HCT116 (cell line): Measurements from ENCODE around the gene PBX3.

ENCODE experiments used
- CEBPB ChIP-seq: IDR thresholded peaks from 2 replicates; pipeline ENCODE4 v1.6.1; 2012; ENCODE audit warnings: low read depth
- CTCF ChIP-seq, 3 experiments: fragments of 200-600 bp in 1 of 3; sonication (generic) in 1 of 3; IDR thresholded peaks in 2 of 3; conservative IDR thresholded peaks in 1 of 3; 2 replicates each; pipeline ENCODE4 v1.5.1; 2012 to 2017; ENCODE audit warnings: low read depth in 2 of 3, low read length in 2 of 3, antibody characterized with exemption in 1 of 3, borderline replicate concordance in 1 of 3, control low read depth in 1 of 3, mild to moderate bottlenecking in 1 of 3, mixed read lengths in 1 of 3, mixed run types in 1 of 3, moderate library complexity in 1 of 3; ENCODE audit not compliant: insufficient read depth in 1 of 3
- EGR1 ChIP-seq: IDR thresholded peaks from 2 replicates; pipeline ENCODE4 v1.6.1; 2012; ENCODE audit warnings: low read depth
- EZH2 ChIP-seq: fragments of 200-600 bp; sonication (generic); IDR thresholded peaks from 2 replicates; pipeline ENCODE4 v1.6.1; 2017; ENCODE audit warnings: antibody characterized with exemption, mixed run types
- MAX ChIP-seq: IDR thresholded peaks from 2 replicates; pipeline ENCODE4 v1.6.1; 2012
- POLR2A ChIP-seq: IDR thresholded peaks from 2 replicates; pipeline ENCODE4 v1.7.0; 2011; ENCODE audit warnings: borderline replicate concordance; ENCODE audit not compliant: insufficient read depth, insufficient read length; ENCODE audit errors: extremely low read depth
- SIN3A ChIP-seq: IDR thresholded peaks from 2 replicates; pipeline ENCODE4 v1.6.1; 2012; ENCODE audit warnings: low read depth
- SP1 ChIP-seq: IDR thresholded peaks from 2 replicates; pipeline ENCODE4 v1.6.1; 2012; ENCODE audit warnings: low read depth
- ZNF274 ChIP-seq: fragments of 200-500 bp; sonication (Bioruptor generic); IDR thresholded peaks from 2 replicates; pipeline ENCODE4 v1.6.1; 2014; ENCODE audit warnings: mild to moderate bottlenecking, low read depth, low read length, inconsistent platforms

- TF ChIP-seq SIN3A (no peak), POLR2A (no peak), EGR1 (no peak), CTCF (IDR thresholded peaks at IDR 0.05 in 2 of 3, conservative IDR thresholded peaks at IDR 0.05 in 1 of 3; ENCODE audit: borderline replicate concordance in 1 of 3, insufficient read depth in 1 of 3, low read depth in 2 of 3, low read length in 2 of 3) (no peak), CEBPB (no peak), EZH2 (no peak), ZNF274 (no peak), MAX (no peak), SP1 (no peak)
These were observed 35.5 kb downstream of the PBX3 start for GRCh38 chr9:125782718-125783117.
